Upper lobe of left lung (tissue), 6 donors: ENCODE data around the gene TMC6. TPM values are rescaled to one million over a fixed set of nuclear protein-coding genes. Genes with fewer than 3 reads are reported as not detected.

Experiments used
- ATAC-seq, 2 donors: fragments of 200-7000 bp; cut with Tn5 transposase; one replicate each; pipeline ENCODE4 v1.9.1; 2022; ENCODE audit warnings: mild to moderate bottlenecking in 2 of 2, moderate library complexity in 2 of 2; ENCODE audit not compliant: low FRiP score in 2 of 2
- DNase-seq, 2 donors: peaks; one replicate each; pipeline ENCODE4 v3.0.0-alpha.2; 2019 to 2020
- H3K27ac ChIP-seq, 4 donors: fragments of 200-600 bp; sonication (generic); one replicate each; pipeline ENCODE4 v1.5.1; 2016 to 2019
- H3K27me3 ChIP-seq, 4 donors: fragments of 200-600 bp; sonication (generic); one replicate each; pipeline ENCODE4 v1.5.1; 2017 to 2019
- H3K36me3 ChIP-seq, 4 donors: fragments of 200-600 bp; sonication (generic); one replicate each; pipeline ENCODE4 v1.5.1; 2016 to 2019
- H3K4me1 ChIP-seq, 4 donors: fragments of 200-600 bp; sonication (generic); one replicate each; pipeline ENCODE4 v1.5.1; 2018 to 2019
- H3K4me3 ChIP-seq, 4 donors: fragments of 200-600 bp; sonication (generic); one replicate each; pipeline ENCODE4 v1.5.1; 2017 to 2019; ENCODE audit warnings: mild to moderate bottlenecking in 2 of 4, moderate library complexity in 1 of 4
- H3K9me3 ChIP-seq, 4 donors: fragments of 200-600 bp; sonication (generic); one replicate each; pipeline ENCODE4 v1.5.1; 2018 to 2019
- CTCF ChIP-seq, 6 experiments: fragments of 450-650 bp in 4 of 6; fragments of 200-600 bp in 2 of 6; sonication (generic) in 2 of 6; IDR thresholded peaks; one replicate each; pipeline ENCODE4 v1.5.1; 2016 to 2019; ENCODE audit warnings: antibody characterized with exemption in 6 of 6
- EP300 ChIP-seq, 4 donors: sonication (generic); formaldehyde crosslinking; IDR thresholded peaks; one replicate each; pipeline ENCODE4 v1.5.1; 2017; ENCODE audit warnings: antibody characterized with exemption in 4 of 4, control low read depth in 2 of 4
- POLR2A ChIP-seq, 4 donors: fragments of 450-650 bp; IDR thresholded peaks; one replicate each; pipeline ENCODE4 v1.5.1; 2016 to 2017; ENCODE audit warnings: antibody characterized with exemption in 4 of 4, mild to moderate bottlenecking in 2 of 4
- POLR2AphosphoS5 ChIP-seq, 2 donors: sonication (generic); formaldehyde crosslinking; IDR thresholded peaks; one replicate each; pipeline ENCODE4 v1.5.1; 2017; ENCODE audit warnings: antibody characterized with exemption in 2 of 2
- WGBS, 2 donors: methylation state at CpG; one replicate each; pipeline ENCODE4 v1.1.5; 2017 to 2018; 5-methylcytosine and 5-hydroxymethylcytosine counted together
- total RNA-seq, 6 donors: library from RNA; depleted of rRNA in 4 of 6; stranded (reverse); fragments of >200 nt in 4 of 6; gene quantifications; one replicate each; pipeline versions ENCODE4 v1.1.0 to v1.2.1, GENCODE V29; 2016 to 2021
- donor health status: DM: no; HTN: no; CAD: no; lungs with moderate emphysema.
- donor health status: DM: no; HTN: yes; CAD: no; lungs with severe emphysema.

Gene TMC6
- total RNA-seq, 6 donors from 2014 or later, result 51.4 to 216 (median 195) TPM

- DNase-seq (no peak), ATAC-seq (no peak)
- 88 to 90% methylated on average over 15 to 19 of the region's 19 CpGs for WGBS, 2 donors
- no peaks in the 10 kb centered on the region for H3K9me3 ChIP-seq
- H3K4me3 ChIP-seq, result no peak overlapping the region
- H3K27me3 ChIP-seq, result no peaks in the 10 kb centered on the region
- H3K36me3 ChIP-seq, result peaks cover 7 to 54% (median 48%) of the 10 kb centered on the region in 4 donors
- H3K27ac ChIP-seq, result no peak overlapping the region
- H3K4me1 ChIP-seq, result peaks cover 4 to 24% (median 16%) of the 10 kb centered on the region in 4 donors
- TF ChIP-seq CTCF (IDR thresholded peaks at IDR 0.05), result no peak
- no peak for TF ChIP-seq POLR2A (IDR thresholded peaks at IDR 0.05)
- TF ChIP-seq POLR2AphosphoS5 (IDR thresholded peaks at IDR 0.05), result no peak
- TF ChIP-seq EP300 (IDR thresholded peaks at IDR 0.05), result no peak
Measured at GRCh38 chr17:78111016-78111726, 17.4 kb downstream of the TMC6 start.

- no peak for ATAC-seq
- Histone ChIP-seq H3K9me3 (no peaks in the 10 kb centered on the region), H3K4me3 (no peak overlapping the region), H3K36me3 (peaks cover 7 to 54% (median 48%) of the 10 kb centered on the region in 4 donors), H3K27me3 (no peaks in the 10 kb centered on the region), H3K4me1 (peaks cover 4 to 24% (median 16%) of the 10 kb centered on the region in 4 donors), H3K27ac (no peak overlapping the region)
- DNase-seq, result peak in 1 of 2 donors; percentile 67
- TF ChIP-seq EP300 (IDR thresholded peaks at IDR 0.05) (no peak), CTCF (IDR thresholded peaks at IDR 0.05) (no peak), POLR2AphosphoS5 (IDR thresholded peaks at IDR 0.05) (no peak), POLR2A (IDR thresholded peaks at IDR 0.05) (no peak)
- 86 to 90% methylated on average over 20 to 21 of the region's 22 CpGs for WGBS, 2 donors
Measured at GRCh38 chr17:78110363-78111015, 18.1 kb downstream of the TMC6 start.

- Histone ChIP-seq H3K27ac (no peak overlapping the region), H3K27me3 (no peaks in the 10 kb centered on the region), H3K4me1 (peaks cover 4 to 20% (median 15%) of the 10 kb centered on the region in 4 donors), H3K9me3 (no peaks in the 10 kb centered on the region), H3K4me3 (no peak overlapping the region), H3K36me3 (peaks cover 7 to 52% (median 50%) of the 10 kb centered on the region in 4 donors)
- TF ChIP-seq CTCF (IDR thresholded peaks at IDR 0.05) (no peak), POLR2A (IDR thresholded peaks at IDR 0.05) (no peak), EP300 (IDR thresholded peaks at IDR 0.05) (no peak), POLR2AphosphoS5 (IDR thresholded peaks at IDR 0.05) (no peak)
- DNase-seq (no peak), ATAC-seq (no peak)
- WGBS, 2 donors, result 80% methylated on average over 2 to 9 of the region's 9 CpGs
Measured at GRCh38 chr17:78109489-78109761, 19.1 kb downstream of the TMC6 start.

- no peaks in the 10 kb centered on the region for H3K9me3 ChIP-seq
- 86 to 88% methylated on average over 11 to 18 of the region's 18 CpGs for WGBS, 2 donors
- no peak for ATAC-seq
Measured at GRCh38 chr17:78108726-78109488, 19.6 kb downstream of the TMC6 start.

More at GRCh38 chr17:78108726-78109488, 19.6 kb downstream of the TMC6 start:
- H3K27ac ChIP-seq, result no peak overlapping the region
- H3K27me3 ChIP-seq, result no peaks in the 10 kb centered on the region
- H3K4me3 ChIP-seq, result no peak overlapping the region
- peaks cover 4 to 15% (median 11%) of the 10 kb centered on the region in 4 donors for H3K4me1 ChIP-seq
- H3K36me3 ChIP-seq, result peaks cover 7 to 56% (median 51%) of the 10 kb centered on the region in 4 donors
- DNase-seq, result no peak
- TF ChIP-seq POLR2AphosphoS5 (IDR thresholded peaks at IDR 0.05), result no peak
- no peak for TF ChIP-seq CTCF (IDR thresholded peaks at IDR 0.05)
